Hematopoietic multipotent progenitor cell (in vitro differentiated cells): ENCODE measurements around the gene FAM219B. TPM values are rescaled to one million over a fixed set of nuclear protein-coding genes. Genes with fewer than 3 reads are reported as not detected.

Experiments
- DNase-seq, 3 donors: peaks; one replicate each; pipeline ENCODE4 v3.0.0-alpha.2; 2011 to 2015; ENCODE audit warnings: low read depth in 2 of 3, low spot score in 2 of 3
- total RNA-seq: library from RNA; depleted of rRNA; stranded (reverse); fragments of >200 nt; gene quantifications from one replicate; pipeline ENCODE4 v1.2.3, GENCODE V29; 2012

FAM219B gene
- total RNA-seq, 1 donor = 58.4 TPM

DNA sequence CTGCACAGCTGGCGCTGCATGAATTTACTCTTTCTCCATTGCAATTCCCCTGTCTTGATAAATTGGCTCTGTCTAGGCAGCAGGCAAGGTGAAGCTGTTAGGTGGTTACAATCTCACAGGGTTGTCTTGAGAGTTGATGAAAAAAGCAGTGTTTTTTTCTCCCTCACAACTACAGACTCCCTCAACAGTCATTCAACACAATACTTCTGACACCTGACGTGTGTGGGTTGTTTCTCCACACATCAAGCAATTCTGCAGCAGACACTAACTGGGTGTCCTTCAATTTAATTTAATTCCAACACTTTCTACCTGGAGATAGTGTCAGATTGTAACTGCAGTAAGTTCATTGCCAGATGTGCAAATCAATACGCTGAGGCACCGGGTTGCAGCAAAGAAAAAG lies 28.4 kb downstream of the FAM219B start:
- no peak for DNase-seq

DNA sequence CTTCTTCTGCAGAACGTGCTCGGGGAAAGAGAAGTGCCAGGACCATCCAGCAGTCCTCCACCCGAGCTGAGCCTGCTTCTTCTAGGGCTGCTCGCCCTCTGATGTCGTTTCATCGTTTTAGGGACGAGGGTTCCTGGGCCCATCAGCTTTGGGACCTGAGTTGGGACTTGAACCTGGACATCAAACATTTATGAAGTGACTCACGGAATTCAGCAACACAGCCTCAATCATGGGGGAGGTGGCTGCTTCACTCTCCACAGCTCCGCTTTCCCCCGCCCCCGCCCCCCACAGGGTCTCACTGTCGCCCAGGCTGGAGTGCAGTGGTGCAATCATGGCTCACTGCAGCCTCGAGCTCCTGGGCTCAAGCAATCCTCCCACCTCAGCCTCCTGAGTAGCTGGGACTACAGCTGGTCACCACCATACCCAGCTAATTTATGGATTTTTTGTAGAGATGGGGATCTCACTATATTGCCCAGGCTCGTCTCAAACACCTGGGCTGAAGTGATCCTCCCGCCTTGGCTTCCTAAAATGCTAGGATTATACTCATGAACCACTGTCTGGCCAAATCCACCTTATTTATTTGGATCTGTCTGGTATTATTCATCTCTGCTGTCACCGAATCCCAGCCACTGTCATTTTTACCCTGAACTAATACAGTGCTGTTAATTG lies 32.8 kb downstream of the FAM219B start:
- DNase-seq = peak in 1 of 3 donors; percentile 19

DNA sequence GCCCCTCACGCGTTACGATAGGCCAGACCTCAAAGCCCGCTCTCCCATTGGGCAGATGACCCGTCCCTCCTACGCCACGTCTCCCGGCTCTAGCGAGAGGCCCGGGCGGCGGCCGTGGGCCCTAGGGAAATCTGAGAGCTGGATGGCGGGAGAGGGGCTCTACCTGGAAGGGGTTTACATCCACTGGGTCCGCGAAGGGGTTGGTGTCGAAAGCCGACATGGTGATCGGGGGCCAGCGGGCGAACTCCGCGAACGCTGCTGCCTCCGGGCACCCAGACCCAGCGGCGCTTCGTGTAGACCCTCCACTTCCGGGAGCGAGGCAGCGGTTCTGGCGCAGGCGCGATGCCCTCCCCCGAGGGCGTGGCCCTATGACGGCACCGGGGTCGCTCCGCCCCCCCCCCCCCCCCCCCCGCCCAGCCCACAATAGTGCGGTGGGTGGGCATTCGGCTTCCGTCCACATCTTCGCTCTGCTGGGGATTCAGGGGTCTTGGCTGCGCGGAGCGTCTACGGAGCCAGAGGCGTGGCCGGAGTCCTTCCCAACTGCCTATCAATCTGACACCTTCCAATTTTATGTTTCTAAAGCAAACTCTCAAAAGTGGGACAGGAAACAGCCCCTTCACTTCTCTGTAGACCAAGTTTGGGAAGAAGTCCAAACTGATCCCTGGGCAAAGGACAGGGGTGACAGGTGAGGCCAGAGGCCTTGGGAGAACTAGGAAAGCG lies 33.5 kb downstream of the FAM219B start, which contains the start of gene SCAMP2:
TSS of gene SCAMP2 (minus strand) at position 330 of the 720 bp plus-strand sequence. CDS start at position 220, 110 bp downstream.
- DNase-seq = peak; percentile 81 to 97 (median 93)

DNA sequence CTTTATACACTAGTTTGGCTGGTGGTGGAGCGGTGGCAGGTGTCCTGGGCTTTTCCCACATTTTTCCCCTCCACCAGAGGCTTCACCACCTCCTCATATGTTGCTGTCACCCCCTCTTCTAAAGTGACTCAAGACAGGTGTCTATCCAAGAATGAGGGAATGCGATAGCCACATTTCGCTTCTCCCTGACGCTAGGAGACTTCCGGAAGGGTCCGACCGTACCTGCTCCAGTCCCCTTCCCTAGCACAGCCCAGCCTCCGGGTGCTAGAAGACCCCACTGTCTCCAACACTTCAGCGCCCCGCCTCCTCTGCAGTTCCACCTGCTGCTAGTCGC lies 34.0 kb downstream of the FAM219B start:
- no peak for DNase-seq

DNA sequence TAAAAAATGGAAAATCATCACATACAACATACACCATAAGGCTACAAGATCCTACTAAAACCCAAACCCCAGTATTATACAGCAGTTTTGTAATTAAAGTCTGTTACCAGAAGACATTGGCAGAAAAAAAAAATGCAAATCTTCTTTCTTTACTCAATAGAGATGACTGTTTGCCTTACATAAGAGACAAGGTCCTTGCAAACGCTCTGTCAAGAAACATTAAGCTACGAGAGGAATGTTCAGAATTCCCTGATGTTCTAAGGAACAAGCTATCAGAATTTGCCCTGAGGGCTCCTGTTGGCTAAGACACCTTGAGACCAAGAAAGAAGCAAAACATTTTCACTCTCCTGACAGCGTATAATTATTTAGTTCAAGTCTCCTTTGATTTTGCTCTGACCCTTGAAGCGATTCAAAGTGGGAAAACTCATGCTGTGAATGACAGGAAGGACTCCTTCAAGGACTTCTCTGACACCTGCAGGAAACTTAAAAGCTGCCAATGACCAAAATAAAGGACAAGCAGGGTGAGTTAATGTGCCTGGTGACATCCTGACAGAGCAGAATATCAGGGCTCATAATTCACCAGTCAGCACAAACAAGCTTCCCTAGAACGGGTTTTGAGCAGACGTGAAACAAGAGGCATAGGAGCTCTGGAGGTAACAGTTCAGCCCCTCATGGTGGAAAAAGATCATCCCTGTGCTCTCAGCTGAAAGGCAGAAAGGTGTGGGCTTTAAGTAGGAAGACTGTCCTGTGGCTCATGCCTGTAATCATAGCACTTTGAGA lies 36.0 kb downstream of the FAM219B start:
- no peak for DNase-seq

DNA sequence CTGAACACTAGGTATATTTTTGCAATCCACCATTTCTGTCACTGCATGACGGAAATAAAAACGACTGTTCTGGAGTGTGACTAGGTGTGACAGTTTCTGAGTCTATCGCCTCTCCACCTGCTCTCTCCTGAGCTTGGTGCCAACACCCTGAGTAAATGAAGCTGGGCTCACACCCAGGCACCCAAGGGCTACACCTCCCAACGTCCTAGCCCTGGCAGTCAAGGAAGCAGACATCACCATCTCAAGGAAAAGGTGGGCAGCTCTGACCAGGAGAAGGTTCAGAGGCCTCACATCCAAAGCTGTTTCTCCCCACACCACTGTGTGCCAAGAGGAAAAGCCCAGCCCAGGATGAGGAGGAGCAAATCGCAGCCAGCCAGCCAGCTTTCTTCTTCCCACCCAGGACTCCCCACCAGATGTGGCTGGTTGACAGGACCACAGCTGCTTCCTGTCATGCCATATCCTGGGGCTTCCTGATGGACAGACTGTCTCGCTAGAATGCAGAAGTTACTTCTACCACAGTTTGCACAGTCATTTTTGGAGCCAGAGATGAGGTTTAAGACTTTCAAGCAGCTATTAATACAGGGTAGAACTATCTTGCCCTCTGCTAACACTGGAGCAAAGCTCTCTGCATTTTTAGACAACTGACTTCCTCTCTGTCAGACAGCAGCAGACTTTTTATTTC lies 36.8 kb downstream of the FAM219B start:
- DNase-seq = peak in 2 of 3 donors; percentile 93 to 98

DNA sequence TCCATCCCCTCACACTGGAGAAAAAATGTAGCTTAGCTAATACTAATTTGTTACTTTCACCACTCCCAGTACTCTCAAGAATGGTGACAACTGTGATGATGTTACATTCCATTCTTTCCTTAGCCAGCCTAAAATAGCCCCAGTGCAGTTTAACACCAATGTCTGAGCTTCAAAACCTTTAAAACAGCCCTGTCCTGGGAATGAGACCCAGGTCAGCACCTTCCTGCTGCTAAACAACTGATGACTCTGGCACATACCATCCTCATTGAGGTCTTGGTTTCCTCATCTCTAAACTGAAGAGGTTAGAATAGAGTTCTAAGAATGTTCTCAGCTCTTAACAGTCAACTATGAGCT lies 37.3 kb downstream of the FAM219B start:
- DNase-seq = no peak

DNA sequence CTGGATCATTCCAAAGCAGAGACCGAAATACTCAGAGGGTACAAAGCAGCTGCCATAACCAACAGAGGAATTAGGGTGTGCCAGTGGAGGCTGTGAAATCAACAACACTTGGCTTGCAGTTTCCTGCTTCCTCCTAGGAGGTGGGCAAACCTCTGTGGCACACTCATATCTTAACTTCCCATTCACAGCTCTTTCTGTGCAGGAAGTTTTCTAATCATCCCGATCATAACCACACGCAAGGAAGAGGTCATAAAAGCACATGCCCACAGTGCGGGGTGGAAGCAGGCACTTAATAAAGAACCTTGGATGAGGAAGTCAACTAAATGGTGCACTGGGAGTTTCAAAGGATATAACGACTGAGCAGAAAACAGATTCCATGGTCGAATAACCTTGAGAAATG lies 38.6 kb downstream of the FAM219B start:
- DNase-seq = peak in 2 of 3 donors; percentile 79 to 86

DNA sequence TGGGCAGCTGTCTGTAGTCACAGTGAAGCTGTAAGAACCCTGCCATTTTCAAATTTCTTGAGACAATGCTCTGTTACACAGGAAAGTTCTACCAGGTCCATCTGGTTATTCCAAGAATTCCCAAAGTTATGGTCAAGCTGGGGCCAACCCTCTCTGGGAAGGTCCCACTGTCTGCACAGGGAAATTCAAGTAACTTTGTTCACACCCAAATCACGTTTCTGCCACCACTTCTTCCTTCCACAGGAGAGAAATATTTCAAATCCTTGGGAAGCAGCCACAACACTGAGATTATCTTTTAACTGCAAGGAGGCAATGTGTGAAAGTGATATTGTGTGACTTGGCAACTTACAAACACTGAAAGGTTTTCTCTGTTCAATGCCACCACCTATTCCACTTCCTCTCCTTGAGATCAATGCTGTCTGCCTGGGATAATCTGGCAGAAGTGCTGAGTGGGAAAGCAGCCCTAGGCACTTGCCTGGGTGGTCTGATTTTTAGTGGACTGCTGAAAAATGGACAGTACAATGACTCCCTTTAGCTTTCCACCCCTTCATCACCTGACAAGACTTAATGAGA lies 39.1 kb downstream of the FAM219B start:
- DNase-seq = no peak

DNA sequence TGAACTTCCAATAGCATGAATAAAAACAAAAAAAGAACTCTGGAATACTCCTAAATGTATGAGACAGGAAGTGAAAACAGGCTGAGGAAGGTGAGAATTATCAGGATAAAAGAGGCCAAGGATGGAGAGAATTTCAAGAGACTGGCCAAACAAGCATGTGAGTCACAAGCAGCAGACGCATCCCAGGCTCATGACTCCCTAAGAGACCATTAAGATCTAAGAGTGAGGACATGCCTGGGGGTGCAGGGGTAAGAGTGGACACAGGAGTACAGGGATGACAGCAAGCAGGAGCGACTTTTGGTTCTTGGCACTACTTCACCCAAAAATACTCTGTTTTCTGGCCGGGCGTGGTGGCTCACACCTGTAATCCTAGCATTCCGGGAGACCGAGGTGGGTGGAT lies 40.6 kb downstream of the FAM219B start:
- no peak for DNase-seq

DNA sequence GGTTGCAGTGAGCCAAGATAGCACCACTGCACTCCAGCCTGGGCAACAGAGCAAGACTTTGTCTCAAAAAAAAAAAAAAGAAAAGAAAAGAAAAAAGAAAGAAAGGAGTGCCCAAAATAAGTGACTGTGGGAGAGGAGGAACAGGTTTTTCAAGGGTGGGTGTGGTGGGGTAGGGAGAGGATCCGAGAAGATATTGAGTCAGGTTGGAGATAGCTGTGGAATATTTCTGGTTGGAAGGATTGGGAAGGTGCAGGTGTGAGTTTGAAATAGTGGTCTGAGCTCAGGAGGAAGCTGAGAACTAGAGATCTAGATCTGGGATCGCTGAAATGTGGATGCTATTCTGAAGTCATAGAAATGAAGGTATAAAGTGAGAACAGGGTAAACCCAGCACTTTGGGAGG lies 41.3 kb downstream of the FAM219B start:
- DNase-seq = no peak

DNA sequence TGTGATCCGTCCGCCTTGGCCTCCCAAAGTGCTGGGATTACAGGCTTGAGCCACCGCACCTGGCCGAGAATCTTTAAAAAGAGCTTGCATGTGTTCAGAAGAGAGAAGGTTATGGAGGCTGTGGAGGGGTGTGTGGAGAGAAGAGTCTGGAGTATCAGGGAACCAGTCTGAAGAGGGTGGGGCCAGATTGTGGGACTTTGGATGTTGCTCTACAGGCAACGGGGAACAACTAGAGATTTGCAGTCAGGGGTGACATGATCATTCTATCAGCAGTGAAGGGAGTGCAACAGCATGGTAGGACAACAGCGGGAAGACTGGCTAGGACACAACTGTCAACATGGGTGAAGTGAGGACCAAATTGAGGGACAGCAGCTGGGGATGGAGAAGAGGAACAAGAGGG lies 42.4 kb downstream of the FAM219B start:
- DNase-seq = no peak

DNA sequence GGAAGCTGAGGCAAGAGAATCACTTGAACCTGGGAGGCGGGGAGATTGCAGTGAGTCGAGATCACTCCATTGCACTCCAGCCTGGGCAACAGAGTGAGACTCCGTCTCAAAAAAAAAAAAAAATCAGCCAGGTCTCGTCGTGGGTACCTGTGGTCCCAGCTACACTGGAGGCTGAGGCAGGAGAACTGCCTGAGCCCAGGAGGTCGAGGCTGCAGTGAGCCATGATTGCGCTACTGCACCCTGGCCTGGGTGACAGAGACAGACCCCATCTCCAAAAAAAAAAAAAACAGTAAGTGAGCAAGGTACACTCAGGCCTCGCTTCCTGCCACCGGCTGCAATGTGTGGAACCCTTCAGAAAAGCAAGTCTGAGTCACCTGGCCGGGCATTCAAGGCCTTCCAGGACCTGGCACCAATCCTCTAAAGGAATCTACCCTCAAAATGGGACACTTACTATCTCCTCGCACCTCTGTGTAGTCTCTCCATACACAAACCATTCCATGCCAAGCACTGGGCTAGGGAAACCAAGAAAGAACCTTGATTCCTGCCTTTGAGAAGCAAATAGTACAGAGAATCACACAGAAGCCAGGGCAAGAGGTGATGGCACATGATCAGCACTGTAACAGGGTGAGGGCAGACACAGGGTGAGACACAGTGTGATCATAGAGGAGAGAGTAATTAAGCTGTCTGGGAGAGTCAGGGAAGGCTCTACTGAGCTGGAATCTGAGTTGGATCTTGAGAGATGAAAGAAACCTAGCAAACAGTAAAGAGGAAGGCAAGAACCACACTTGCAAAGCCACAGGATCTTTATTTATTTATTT lies 43.2 kb downstream of the FAM219B start:
- DNase-seq = no peak

DNA sequence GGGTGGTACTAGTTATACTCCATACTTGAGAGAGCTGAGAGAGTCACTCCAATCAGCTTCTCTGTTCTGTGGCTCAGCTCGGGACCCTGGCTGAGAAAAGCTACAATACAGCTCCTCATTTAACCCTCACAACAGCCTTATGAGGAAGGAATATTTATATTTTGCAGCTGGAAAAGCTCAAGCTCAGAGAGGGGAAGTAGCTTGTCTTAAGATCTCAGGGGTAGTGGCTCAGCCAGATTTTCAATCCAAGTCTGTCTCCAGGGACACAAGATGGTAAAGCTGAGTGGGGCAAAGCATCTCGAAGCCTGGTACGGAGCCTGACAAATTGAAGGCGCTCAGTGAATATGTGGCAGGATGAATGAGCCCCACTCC lies 48.3 kb downstream of the FAM219B start:
- no peak for DNase-seq

DNA sequence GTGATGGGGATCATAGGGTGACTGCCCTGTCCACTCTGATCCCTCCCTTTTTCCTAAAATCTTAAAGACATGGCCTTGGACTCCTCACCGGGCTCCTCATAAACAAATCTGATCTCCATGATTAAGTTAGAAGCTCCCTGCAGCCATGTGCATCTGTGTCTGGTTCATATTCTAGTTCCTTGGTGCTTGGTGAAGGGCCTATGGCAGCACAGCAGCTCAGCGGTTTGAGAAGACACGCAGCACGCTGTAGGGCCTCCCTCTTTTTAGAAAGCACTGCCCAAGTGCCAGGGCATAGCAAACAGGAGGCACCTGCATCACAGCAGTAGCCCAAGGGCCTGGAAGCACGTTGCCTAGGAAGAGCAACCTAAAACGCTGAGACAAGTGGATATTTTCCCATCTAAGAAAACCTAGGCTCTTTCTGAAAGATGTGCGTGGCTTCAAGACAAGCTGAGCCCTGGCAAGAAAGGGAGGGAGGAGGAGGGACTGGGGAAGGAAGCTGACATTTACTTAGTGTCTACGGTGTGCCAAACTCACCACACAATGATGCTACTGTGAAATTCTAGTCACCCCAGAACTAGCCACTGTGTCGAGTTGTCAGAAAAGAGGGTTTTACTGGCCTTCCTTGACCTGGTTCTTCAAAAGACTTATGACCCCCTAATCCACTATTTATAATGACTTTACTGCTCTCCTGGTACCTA lies 48.8 kb downstream of the FAM219B start:
- DNase-seq = no peak

DNA sequence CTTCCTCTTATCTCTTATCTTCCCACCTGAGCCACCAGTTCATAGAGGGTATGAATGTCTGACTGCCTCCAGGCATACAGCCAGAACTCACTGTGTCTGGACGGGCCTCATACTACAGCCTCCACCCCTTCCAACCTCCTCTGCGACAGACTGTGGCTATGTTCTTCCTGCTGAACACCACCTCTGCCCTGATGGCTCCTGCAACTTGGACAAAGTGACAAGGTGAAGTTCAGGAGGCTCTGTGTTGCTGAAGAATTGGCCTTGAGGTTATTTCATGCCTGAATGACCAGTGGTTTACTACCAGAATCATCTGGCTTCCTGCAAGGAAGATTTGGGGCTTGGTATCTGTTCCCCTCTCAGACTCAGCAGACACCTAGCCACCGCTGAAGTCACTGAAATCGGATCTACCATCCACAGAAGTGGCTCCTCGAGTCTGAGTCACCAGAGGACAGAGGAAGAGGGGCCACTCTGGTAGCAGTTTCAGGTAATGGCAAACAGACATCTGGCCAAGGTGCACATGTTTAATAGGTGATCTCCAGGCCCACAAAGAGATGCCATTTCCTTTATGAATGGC lies 49.5 kb downstream of the FAM219B start:
- no peak for DNase-seq

DNA sequence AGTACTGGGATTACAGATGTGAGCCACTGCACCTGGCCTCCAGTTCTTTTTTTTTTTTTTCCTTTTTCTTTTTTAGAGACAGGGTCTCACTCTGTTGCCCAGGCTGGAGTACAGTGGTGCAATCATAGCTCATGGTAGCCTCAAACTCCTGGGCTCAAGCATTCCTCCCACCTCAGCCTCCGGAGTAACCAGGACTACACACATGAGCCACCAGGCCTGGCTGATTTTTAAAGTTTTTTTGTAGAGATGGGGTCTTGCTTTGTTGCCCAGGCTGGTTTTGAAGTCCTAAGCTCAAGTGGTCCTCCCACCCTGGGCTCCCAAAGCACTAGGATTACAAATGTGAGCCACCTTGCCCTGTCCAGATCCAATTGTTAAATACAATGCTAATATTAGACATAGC lies 50.1 kb downstream of the FAM219B start:
- no peak for DNase-seq

DNA sequence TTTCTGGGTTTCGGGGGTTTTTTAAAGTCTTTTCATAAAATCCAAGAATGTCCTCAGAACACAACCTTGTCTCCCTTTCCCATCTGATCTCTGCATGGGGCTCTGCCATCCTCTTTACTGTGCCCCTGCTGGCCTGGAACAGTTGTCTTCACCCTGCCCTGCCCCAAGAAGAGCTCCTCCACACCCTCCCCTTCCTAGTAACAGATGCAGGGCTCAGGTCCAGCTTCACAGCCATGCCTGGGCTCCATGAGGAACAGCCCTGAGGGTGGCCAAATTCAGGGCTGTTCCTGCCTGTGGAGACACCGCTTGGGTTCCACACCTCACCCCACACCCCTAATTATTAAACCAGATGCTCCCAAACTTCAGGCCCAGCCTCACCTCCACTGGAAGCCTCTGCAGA lies 50.8 kb downstream of the FAM219B start:
- DNase-seq = no peak

DNA sequence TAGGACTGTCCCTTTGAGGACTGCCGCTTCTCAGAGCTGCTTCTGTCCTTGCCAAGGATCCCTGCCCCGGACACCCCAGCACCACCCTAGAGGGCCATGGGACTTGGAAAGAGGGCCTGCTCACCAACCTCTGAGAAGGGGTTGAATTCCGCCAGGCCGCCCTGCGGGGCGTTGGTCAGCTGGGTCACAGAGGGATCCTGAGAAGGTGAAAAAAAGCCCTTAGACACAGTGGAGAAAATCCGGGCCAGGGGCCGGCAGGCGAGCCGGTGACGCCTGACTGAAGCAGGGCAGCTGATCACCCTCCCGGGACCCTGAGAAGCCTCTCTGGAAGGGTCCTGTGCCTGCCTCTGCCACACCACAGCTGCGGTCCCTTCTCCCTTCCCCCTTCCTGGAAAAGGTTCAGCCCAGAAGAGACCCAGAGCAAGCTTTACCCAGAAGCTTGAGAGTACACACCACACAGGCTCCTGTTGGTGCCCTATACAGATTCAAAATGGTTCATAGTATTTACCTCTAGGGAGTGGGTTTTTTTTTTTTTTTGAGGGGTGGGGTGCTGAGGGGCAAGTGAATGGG lies 52.1 kb downstream of the FAM219B start:
- DNase-seq = no peak
